HEK293 (cell line): ENCODE results near the gene MALRD1.

Experiments used
- CTCF ChIA-PET: fragments of 350-600 bp; formaldehyde crosslinking; extraction: SDS; loops from one replicate; lab custom pipeline; 2021; ENCODE audit warnings: antibody characterized with exemption; lab: Yijun Ruan, JAX
- POLR2A ChIA-PET: fragments of 300-600 bp; formaldehyde crosslinking; extraction: SDS; loops from one replicate; lab custom pipeline; 2020; ENCODE audit warnings: antibody characterized with exemption, inconsistent platforms; lab: Yijun Ruan, JAX
- H3K27ac ChIP-seq: fragments of 200-500 bp; sonication (Bioruptor generic); 2 replicates; pipeline ENCODE4 v1.5.1; 2014; ENCODE audit warnings: low read depth, low read length, control low read depth, inconsistent platforms; ENCODE audit errors: extremely low read depth
- H3K36me3 ChIP-seq, 2 experiments: fragments of 200-500 bp in 1 of 2; sonication (Bioruptor generic) in 1 of 2; 1 replicate in 1 of 2; 2 replicates in 1 of 2; pipeline ENCODE4 v1.5.1; 2014 to 2017; ENCODE audit warnings: inconsistent platforms in 2 of 2, low read length in 2 of 2; ENCODE audit not compliant: control insufficient read depth in 2 of 2, insufficient read depth in 1 of 2
- H3K4me1 ChIP-seq: fragments of 200-500 bp; sonication (Bioruptor generic); 2 replicates; pipeline ENCODE4 v1.5.1; 2014; ENCODE audit warnings: mild to moderate bottlenecking, low read length, inconsistent platforms; ENCODE audit not compliant: control insufficient read depth, insufficient read depth
- H3K4me3 ChIP-seq: 2 replicates; pipeline ENCODE4 v1.5.1; 2011; ENCODE audit warnings: low read depth, mild to moderate bottlenecking, control low read depth, low read length, moderate library complexity
- H3K9me3 ChIP-seq: fragments of 200-500 bp; sonication (Bioruptor generic); 2 replicates; pipeline ENCODE4 v1.5.1; 2014; ENCODE audit warnings: low read depth, low read length, inconsistent platforms; ENCODE audit not compliant: control insufficient read depth, insufficient read depth
- GLIS1 ChIP-seq: fragments of 450-650 bp; formaldehyde crosslinking; IDR thresholded peaks from 2 replicates; pipeline ENCODE4 v1.5.1; 2016; ENCODE audit warnings: missing biosample characterization, missing genetic modification characterization
- YY1 ChIP-seq: fragments of 450-650 bp; formaldehyde crosslinking; IDR thresholded peaks from 2 replicates; pipeline ENCODE4 v1.5.1; 2018; ENCODE audit warnings: missing biosample characterization, missing genetic modification characterization
- ZBTB20 ChIP-seq: fragments of 450-650 bp; formaldehyde crosslinking; IDR thresholded peaks from 2 replicates; pipeline ENCODE4 v1.5.1; 2016; ENCODE audit warnings: missing biosample characterization, missing genetic modification characterization
- ZFP37 ChIP-seq: fragments of 450-650 bp; formaldehyde crosslinking; IDR thresholded peaks from 2 replicates; pipeline ENCODE4 v1.5.1; 2016; ENCODE audit warnings: missing biosample characterization, missing genetic modification characterization
- ZNF138 ChIP-seq: fragments of 450-650 bp; formaldehyde crosslinking; IDR thresholded peaks from 2 replicates; pipeline ENCODE4 v1.5.1; 2016; ENCODE audit warnings: missing biosample characterization, missing genetic modification characterization, borderline replicate concordance
- ZNF155 ChIP-seq: fragments of 450-650 bp; formaldehyde crosslinking; IDR thresholded peaks from 2 replicates; pipeline ENCODE4 v1.5.1; 2016; ENCODE audit warnings: missing biosample characterization, missing genetic modification characterization
- ZNF2 ChIP-seq: fragments of 450-650 bp; formaldehyde crosslinking; IDR thresholded peaks from 2 replicates; pipeline ENCODE4 v1.5.1; 2016; ENCODE audit warnings: missing biosample characterization, missing genetic modification characterization
- ZNF202 ChIP-seq: fragments of 450-650 bp; formaldehyde crosslinking; IDR thresholded peaks from 2 replicates; pipeline ENCODE4 v1.5.1; 2016; ENCODE audit warnings: missing biosample characterization, missing genetic modification characterization, borderline replicate concordance
- ZNF239 ChIP-seq: fragments of 450-650 bp; formaldehyde crosslinking; IDR thresholded peaks from 2 replicates; pipeline ENCODE4 v1.5.1; 2016; ENCODE audit warnings: missing biosample characterization, missing genetic modification characterization
- ZNF248 ChIP-seq: fragments of 450-650 bp; formaldehyde crosslinking; IDR thresholded peaks from 2 replicates; pipeline ENCODE4 v1.5.1; 2017; ENCODE audit warnings: missing biosample characterization, missing genetic modification characterization
- ZNF37A ChIP-seq: fragments of 450-650 bp; IDR thresholded peaks from 2 replicates; pipeline ENCODE4 v1.5.1; 2018; ENCODE audit warnings: missing biosample characterization, missing genetic modification characterization
- ZNF529 ChIP-seq: fragments of 450-650 bp; formaldehyde crosslinking; IDR thresholded peaks from 2 replicates; pipeline ENCODE4 v1.5.1; 2017; ENCODE audit warnings: missing genetic modification characterization, missing biosample characterization; ENCODE audit not compliant: insufficient replicate concordance
- ZNF530 ChIP-seq: fragments of 450-650 bp; formaldehyde crosslinking; IDR thresholded peaks from 2 replicates; pipeline ENCODE4 v1.5.1; 2016; ENCODE audit warnings: low read depth, missing biosample characterization, missing genetic modification characterization
- ZNF558 ChIP-seq: fragments of 450-650 bp; formaldehyde crosslinking; IDR thresholded peaks from 2 replicates; pipeline ENCODE4 v1.5.1; 2016; ENCODE audit warnings: missing biosample characterization, missing genetic modification characterization
- ZNF560 ChIP-seq: fragments of 450-650 bp; formaldehyde crosslinking; IDR thresholded peaks from 2 replicates; pipeline ENCODE4 v1.5.1; 2017; ENCODE audit warnings: missing biosample characterization, missing genetic modification characterization, borderline replicate concordance
- ZNF660 ChIP-seq: fragments of 450-650 bp; IDR thresholded peaks from 2 replicates; pipeline ENCODE4 v1.5.1; 2018; ENCODE audit warnings: missing biosample characterization, mild to moderate bottlenecking, missing genetic modification characterization
- ZNF664 ChIP-seq: fragments of 450-650 bp; formaldehyde crosslinking; IDR thresholded peaks from 2 replicates; pipeline ENCODE4 v1.5.1; 2016; ENCODE audit warnings: missing biosample characterization, missing genetic modification characterization
- ZNF768 ChIP-seq: fragments of 450-650 bp; formaldehyde crosslinking; IDR thresholded peaks from 2 replicates; pipeline ENCODE4 v1.5.1; 2018; ENCODE audit warnings: missing biosample characterization, mild to moderate bottlenecking, missing genetic modification characterization
- TF ChIP-seq, protein P1 (sequence below): fragments of 450-650 bp; formaldehyde crosslinking; IDR thresholded peaks from 2 replicates; pipeline ENCODE4 v1.5.1; 2016; ENCODE audit warnings: missing biosample characterization, missing genetic modification characterization
- TF ChIP-seq, protein P2 (sequence below): fragments of 450-650 bp; formaldehyde crosslinking; IDR thresholded peaks from 2 replicates; pipeline ENCODE4 v1.5.1; 2016; ENCODE audit warnings: missing biosample characterization, missing genetic modification characterization
- TF ChIP-seq, protein P3 (sequence below): fragments of 450-650 bp; formaldehyde crosslinking; IDR thresholded peaks from 2 replicates; pipeline ENCODE4 v1.5.1; 2016; ENCODE audit warnings: missing biosample characterization, missing genetic modification characterization, borderline replicate concordance
- TF ChIP-seq, protein P4 (sequence below): fragments of 450-650 bp; formaldehyde crosslinking; IDR thresholded peaks from 2 replicates; pipeline ENCODE4 v1.5.1; 2017; ENCODE audit warnings: missing biosample characterization, mild to moderate bottlenecking, missing genetic modification characterization, moderate library complexity

MALRD1 gene

DNA sequence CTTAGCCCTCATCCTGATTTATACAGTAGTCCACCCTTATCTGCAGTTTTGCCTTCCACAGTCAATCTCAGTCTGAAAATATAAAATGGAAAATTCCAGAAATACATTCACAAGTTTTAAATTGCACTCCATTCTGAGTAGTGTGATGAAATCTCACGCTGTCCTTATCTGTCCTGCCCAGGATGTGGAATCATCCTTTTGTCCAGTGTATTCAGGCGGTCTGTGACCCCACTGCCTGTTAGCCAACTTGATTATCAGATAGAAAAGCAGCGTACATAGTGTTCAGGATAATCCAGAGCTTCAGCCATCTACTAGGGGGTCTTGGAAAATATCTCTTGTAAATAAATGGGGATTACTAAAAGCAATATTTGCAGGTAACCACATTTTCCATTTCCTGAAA is 146.3 kb downstream of the MALRD1 start:
- H3K4me3 ChIP-seq: no peak overlapping the region
- ChIA-PET CTCF (no interaction called here), POLR2A (no interaction called here)

DNA sequence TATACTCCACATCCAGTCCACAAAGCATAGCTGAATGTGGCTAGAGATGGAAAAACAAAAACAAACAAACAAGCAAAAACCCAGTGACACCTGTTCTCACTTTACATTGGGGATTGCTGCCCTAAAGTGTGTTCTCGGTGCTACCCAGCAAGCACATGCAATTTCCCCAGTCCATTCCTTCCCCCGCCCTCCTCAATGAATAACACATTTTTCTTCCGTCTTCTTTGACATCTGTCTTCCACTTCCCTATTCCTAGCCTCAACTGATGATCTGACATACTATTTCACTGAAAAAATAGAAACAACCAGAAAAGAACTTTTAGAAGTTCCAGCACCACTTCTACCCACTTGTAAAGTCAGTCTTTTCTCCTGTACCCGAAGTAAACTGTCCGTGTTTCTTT is 147.1 kb downstream of the MALRD1 start:
- Histone ChIP-seq H3K9me3 (no peaks in the 10 kb centered on the region), H3K27ac (no peak overlapping the region), H3K4me3 (no peak overlapping the region), H3K4me1 (no peaks in the 10 kb centered on the region), H3K36me3 (no peaks in the 10 kb centered on the region)
- POLR2A ChIA-PET: no interaction called here
- CTCF ChIA-PET: no interaction called here
- no peak for TF ChIP-seq ZNF529 (tag by site-specific recombination)
- TF ChIP-seq ZNF768 (tag by site-specific recombination): no peak
- TF ChIP-seq, protein P1, sequence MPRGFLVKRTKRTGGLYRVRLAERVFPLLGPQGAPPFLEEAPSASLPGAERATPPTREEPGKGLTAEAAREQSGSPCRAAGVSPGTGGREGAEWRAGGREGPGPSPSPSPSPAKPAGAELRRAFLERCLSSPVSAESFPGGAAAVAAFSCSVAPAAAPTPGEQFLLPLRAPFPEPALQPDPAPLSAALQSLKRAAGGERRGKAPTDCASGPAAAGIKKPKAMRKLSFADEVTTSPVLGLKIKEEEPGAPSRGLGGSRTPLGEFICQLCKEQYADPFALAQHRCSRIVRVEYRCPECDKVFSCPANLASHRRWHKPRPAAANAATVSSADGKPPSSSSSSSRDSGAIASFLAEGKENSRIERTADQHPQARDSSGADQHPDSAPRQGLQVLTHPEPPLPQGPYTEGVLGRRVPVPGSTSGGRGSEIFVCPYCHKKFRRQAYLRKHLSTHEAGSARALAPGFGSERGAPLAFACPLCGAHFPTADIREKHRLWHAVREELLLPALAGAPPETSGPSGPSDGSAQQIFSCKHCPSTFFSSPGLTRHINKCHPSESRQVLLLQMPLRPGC (tag by site-specific recombination): no peak
- TF ChIP-seq ZNF558: no peak
- TF ChIP-seq ZNF155 (tag by site-specific recombination): no peak
- no peak for TF ChIP-seq ZBTB20
- TF ChIP-seq ZNF37A (tag by site-specific recombination): no peak
- no peak for TF ChIP-seq YY1 (tag by site-specific recombination)
- no peak for TF ChIP-seq ZNF664
- TF ChIP-seq ZNF530 (tag by site-specific recombination): no peak
- no peak for TF ChIP-seq ZNF202 (tag by site-specific recombination)
- TF ChIP-seq, protein P2, sequence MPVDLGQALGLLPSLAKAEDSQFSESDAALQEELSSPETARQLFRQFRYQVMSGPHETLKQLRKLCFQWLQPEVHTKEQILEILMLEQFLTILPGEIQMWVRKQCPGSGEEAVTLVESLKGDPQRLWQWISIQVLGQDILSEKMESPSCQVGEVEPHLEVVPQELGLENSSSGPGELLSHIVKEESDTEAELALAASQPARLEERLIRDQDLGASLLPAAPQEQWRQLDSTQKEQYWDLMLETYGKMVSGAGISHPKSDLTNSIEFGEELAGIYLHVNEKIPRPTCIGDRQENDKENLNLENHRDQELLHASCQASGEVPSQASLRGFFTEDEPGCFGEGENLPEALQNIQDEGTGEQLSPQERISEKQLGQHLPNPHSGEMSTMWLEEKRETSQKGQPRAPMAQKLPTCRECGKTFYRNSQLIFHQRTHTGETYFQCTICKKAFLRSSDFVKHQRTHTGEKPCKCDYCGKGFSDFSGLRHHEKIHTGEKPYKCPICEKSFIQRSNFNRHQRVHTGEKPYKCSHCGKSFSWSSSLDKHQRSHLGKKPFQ (tag by site-specific recombination): no peak
- TF ChIP-seq ZNF138: no peak
- no peak for TF ChIP-seq ZFP37 (tag by site-specific recombination)
- no peak for TF ChIP-seq ZNF660 (tag by site-specific recombination)
- TF ChIP-seq ZNF248 (tag by site-specific recombination): no peak
- TF ChIP-seq, protein P3, sequence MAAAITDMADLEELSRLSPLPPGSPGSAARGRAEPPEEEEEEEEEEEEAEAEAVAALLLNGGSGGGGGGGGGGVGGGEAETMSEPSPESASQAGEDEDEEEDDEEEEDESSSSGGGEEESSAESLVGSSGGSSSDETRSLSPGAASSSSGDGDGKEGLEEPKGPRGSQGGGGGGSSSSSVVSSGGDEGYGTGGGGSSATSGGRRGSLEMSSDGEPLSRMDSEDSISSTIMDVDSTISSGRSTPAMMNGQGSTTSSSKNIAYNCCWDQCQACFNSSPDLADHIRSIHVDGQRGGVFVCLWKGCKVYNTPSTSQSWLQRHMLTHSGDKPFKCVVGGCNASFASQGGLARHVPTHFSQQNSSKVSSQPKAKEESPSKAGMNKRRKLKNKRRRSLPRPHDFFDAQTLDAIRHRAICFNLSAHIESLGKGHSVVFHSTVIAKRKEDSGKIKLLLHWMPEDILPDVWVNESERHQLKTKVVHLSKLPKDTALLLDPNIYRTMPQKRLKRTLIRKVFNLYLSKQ (tag by site-specific recombination): no peak
- TF ChIP-seq ZNF560 (tag by site-specific recombination): no peak

More for the DNA sequence above, 146.3 kb downstream of the MALRD1 start:
- Histone ChIP-seq H3K36me3 (no peaks in the 10 kb centered on the region), H3K4me1 (no peaks in the 10 kb centered on the region), H3K27ac (no peak overlapping the region), H3K9me3 (no peaks in the 10 kb centered on the region)
- TF ChIP-seq GLIS1 (tag by site-specific recombination) (no peak), ZNF2 (tag by site-specific recombination) (no peak)

DNA sequence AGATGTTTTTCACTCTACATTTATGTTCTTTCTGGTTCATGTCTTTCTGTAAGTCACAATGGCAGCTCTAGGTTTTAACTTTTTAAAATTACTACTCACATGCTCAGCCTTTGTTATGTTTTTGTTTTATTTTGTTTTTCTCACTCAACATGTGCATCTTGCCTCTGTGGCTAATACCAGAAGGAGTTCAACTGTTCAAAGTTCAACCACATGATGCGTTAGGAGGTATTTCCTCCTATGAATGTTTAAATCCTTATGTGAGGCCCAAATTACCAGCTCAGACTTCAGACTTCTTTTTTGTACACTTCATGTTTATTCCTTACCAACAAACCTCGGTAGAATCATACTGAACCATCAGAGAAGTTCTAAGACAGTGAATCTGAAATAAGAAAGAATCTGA is 151.6 kb downstream of the MALRD1 start:
- Histone ChIP-seq H3K4me1 (no peaks in the 10 kb centered on the region), H3K4me3 (no peak overlapping the region), H3K36me3 (no peaks in the 10 kb centered on the region), H3K27ac (no peak overlapping the region), H3K9me3 (no peaks in the 10 kb centered on the region)
- no peak for TF ChIP-seq ZNF239 (tag by site-specific recombination)
- TF ChIP-seq, protein P4, sequence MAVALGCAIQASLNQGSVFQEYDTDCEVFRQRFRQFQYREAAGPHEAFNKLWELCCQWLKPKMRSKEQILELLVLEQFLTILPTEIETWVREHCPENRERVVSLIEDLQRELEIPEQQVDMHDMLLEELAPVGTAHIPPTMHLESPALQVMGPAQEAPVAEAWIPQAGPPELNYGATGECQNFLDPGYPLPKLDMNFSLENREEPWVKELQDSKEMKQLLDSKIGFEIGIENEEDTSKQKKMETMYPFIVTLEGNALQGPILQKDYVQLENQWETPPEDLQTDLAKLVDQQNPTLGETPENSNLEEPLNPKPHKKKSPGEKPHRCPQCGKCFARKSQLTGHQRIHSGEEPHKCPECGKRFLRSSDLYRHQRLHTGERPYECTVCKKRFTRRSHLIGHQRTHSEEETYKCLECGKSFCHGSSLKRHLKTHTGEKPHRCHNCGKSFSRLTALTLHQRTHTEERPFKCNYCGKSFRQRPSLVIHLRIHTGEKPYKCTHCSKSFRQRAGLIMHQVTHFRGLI (tag by site-specific recombination): no peak
- POLR2A ChIA-PET: no interaction called here
- CTCF ChIA-PET: interaction anchor here (0.7 kb wide), 1 partner anchor 635 kb away, joined by 3 read pairs; no protein-coding TSS in a partner anchor
